H7 (cell line): ENCODE data around the gene TIE1. TPM values are rescaled to one million over a fixed set of nuclear protein-coding genes. Genes with fewer than 3 reads are reported as not detected.

Source experiments
- DNase-seq: peaks from one replicate; pipeline ENCODE4 v3.0.0; 2012
- H3K27me3 ChIP-seq: 2 replicates; pipeline ENCODE4 v1.6.0; 2011; ENCODE audit warnings: mild to moderate bottlenecking, low read length; ENCODE audit not compliant: control insufficient read depth, insufficient read depth
- H3K36me3 ChIP-seq: replicated peaks from 2 replicates; pipeline ENCODE4 v1.5.1; 2011; ENCODE audit warnings: low read length; ENCODE audit not compliant: control insufficient read depth, insufficient read depth
- H3K4me3 ChIP-seq: 2 replicates; pipeline ENCODE4 v1.5.1; 2011; ENCODE audit warnings: low read depth, mild to moderate bottlenecking, control low read depth, low read length, moderate library complexity; ENCODE audit not compliant: insufficient read depth
- total RNA-seq: library from RNA; depleted of rRNA; stranded (reverse); fragments of >200 nt; shearing (Covaris generic); gene quantifications from 2 replicates; pipeline ENCODE4 v1.2.3, GENCODE V29; 2014; rRNA removed

The TIE1 gene
- 2.6 and 5.4 TPM in 2 replicates for total RNA-seq

DNA sequence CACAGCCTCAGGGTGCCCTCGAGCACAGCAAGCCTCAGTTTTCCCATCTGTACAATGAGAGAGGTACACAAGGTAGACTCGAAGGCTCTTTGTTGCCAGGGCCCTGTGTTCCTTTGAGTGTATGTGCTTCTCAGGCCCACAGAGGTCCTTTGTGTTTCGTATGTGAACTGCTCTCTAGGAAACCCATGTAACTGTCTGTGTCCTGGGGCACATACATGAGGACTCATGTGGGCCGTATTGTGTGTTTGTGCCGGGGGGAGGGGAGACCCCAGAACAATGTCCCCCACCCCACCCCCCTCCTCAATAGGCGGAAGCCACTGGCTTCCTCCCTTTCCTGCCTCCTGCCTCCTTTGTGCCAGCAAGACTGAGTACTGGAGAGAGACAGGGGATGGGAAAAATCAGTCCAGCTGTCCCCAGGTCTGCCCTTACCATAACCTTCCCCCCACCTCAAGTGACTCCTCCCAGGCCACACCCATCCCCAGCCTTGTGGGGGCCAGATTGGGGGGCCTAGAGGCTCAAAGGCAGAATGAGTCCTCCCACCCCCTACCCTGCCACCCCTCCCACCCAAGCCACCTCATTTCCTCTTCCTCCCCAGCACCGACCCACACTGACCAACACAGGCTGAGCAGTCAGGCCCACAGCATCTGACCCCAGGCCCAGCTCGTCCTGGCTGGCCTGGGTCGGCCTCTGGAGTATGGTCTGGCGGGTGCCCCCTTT, at the start of gene TIE1:
Gene TIE1, plus strand, starts transcription at position 605 of the 717 bp plus-strand sequence. Its CDS starts 90 bp downstream, at position 695.
- Histone ChIP-seq H3K4me3 (no peak within 1 kb of the TSS), H3K36me3 (no peaks in the 10 kb centered on the region), H3K27me3 (no peaks in the 10 kb centered on the region; the same call in 1 of the 2 replicates)
- no peak for DNase-seq

DNA sequence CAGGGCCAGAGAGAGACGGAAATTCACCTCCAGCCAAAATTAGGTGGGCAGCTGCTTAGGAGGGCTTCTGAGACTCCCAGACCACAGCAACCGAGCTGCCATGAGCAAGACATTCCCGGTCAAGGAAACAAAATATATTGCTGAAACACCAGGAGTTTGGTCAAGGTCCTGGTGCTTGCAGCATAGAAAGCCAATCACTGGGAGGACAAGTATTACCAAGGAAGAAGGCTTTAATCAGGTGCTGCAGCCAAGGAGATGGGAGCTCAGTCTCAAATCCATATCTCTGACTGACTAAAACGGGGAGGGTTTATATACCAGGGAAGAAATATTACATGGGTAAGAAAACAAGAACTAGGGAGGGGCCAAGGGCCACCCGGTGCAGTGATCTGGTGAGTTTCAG, 49.8 kb upstream of the TIE1 start:
- no peak for DNase-seq
- Histone ChIP-seq H3K4me3 (no peak overlapping the region), H3K27me3 (no peaks in the 10 kb centered on the region), H3K36me3 (no peaks in the 10 kb centered on the region)

DNA sequence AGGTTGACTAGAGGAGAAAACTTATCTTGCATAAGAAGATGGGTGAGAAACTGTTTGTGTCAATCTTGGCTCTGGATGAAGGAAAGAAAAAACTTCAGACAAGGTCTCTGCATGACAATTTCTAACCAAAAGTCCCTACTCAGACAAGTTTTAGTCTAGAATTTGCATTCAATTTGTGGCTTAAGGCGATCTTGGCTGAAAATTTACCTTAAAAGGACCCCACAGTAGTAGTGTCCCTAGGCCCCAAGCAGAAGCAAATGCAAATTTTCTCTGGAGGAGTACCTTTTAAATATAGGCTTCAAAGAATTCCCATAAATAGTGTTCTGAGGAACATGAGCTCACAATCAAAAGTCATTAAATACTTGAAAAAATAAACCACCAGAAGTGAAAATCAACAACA, 48.6 kb upstream of the TIE1 start:
- no peak overlapping the region for H3K4me3 ChIP-seq
- no peaks in the 10 kb centered on the region for H3K36me3 ChIP-seq
- no peak for DNase-seq
- no peaks in the 10 kb centered on the region for H3K27me3 ChIP-seq

GRCh38 chr1:43253173-43253572, 47.6 kb upstream of the TIE1 start:
- H3K36me3 ChIP-seq, result no peaks in the 10 kb centered on the region
- H3K27me3 ChIP-seq, result no peaks in the 10 kb centered on the region
- H3K4me3 ChIP-seq, result no peak overlapping the region
- no peak for DNase-seq

DNA sequence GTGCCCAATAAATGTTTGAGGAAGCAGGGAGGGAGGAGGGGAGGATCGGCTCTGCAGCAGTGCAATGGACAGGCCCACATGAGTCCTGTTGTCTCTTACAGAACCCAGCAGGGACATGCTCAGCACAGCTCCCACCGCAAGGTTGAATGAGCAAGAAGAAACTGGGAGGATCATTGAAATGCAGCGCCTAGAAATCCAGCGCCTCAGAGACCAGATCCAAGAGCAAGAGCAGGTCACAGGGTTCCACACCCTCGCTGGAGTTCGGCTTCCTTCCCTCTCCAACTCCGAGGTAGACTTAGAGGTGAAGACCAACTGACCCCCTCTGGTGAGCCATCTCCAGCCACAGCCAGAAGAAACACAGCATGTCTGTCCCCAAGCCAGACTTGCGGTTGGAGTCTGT, 46.9 kb upstream of the TIE1 start:
- no peak for DNase-seq
- Histone ChIP-seq H3K36me3 (no peaks in the 10 kb centered on the region), H3K27me3 (no peaks in the 10 kb centered on the region), H3K4me3 (no peak overlapping the region)

GRCh38 chr1:43255438-43256210, 45.2 kb upstream of the TIE1 start:
- Histone ChIP-seq H3K4me3 (no peak overlapping the region), H3K36me3 (no peaks in the 10 kb centered on the region), H3K27me3 (no peaks in the 10 kb centered on the region)
- no peak for DNase-seq

DNA sequence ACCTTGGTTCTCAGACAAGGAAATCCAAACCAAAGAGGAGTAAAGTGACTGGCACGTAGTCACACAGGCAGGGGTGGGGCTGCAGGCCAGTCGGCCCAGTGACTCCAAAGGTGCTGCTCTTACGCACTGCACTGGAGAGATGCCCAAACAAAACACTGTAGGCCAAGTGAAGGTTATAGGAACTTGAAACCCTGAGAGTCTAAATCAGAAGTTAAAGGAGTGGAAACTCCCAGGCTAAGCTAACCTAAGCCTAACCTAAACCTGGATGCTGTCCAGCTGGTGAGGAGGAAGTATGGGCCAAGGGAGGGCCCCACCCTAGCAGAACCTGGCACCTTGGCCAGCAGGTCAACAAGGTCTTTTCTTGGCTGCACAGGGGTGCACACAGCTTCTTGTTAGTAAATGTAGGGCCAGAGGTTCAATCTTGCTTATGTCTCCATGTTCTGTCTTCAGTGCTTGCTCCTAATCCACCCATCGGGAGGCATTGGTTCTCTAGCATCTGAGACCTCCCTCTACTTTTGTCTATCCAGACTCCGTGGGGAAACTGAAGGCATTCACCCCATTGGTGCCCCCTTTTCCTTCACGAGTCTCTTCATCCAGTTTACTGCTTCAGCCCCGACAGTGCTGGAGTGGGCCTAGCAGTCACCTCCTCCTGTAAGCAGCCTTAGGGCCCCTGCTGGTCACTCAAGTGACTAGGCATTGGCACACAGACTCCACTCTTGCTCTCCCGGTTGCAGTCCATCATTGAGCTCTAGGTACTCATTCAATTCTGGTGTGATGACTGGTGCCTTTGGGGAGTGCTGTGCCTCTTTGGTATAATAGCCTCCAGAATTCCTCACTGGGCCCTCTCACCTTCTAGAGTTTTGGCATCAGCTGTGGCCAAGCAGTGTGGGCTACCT, 43.9 kb upstream of the TIE1 start:
- H3K27me3 ChIP-seq, result no peaks in the 10 kb centered on the region
- DNase-seq, result no peak
- H3K4me3 ChIP-seq, result no peak overlapping the region
- no peaks in the 10 kb centered on the region for H3K36me3 ChIP-seq

- DNase-seq, result no peak
- no peak overlapping the region for H3K4me3 ChIP-seq
- no peaks in the 10 kb centered on the region for H3K36me3 ChIP-seq
- no peaks in the 10 kb centered on the region for H3K27me3 ChIP-seq
Measured at GRCh38 chr1:43258370-43258769, 42.4 kb upstream of the TIE1 start.

DNA sequence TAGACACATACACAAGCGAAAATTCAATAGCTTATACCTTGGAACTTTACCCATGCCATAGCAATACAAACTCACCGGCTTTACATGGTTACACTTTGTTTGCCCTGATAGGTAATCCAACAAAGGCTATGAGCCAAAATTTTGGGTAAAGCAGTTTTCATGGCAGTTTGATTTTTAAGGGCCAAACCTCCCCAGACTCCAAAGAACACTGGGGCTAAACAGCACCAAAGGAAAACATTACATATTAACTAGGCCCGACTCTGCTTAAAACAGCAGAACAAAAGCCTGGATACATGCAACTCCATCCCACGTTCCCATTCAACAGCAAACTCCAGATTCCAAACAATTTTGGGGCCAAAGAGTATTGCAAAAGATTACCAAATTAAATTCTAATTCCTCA, 35.4 kb upstream of the TIE1 start:
- no peaks in the 10 kb centered on the region for H3K36me3 ChIP-seq
- no peak for DNase-seq
- no peaks in the 10 kb centered on the region; the same call in 1 of the 2 replicates for H3K27me3 ChIP-seq

DNA sequence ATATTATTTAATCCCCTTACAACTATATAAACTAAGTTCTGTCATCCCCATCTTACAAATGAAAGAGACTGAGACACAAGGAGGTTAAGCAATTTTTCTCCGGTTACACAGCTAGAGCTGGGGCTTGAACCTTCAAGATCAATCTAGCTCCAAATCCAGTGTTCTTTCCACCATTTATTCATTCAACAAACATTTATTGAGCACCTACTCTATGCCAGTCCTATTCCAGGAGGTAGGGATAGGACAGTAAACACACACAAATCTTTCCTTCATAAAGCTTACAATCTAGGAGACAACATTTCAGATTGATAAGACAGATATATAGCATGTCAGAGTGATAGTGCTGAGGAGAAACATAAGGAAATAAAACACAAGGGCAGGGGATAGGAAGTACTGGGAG, 33.9 kb upstream of the TIE1 start:
- Histone ChIP-seq H3K27me3 (no peaks in the 10 kb centered on the region; the same call in 1 of the 2 replicates), H3K4me3 (no peak overlapping the region), H3K36me3 (peaks cover 2% of the 10 kb centered on the region; the same call in 1 of the 2 replicates)
- no peak for DNase-seq

More for the DNA sequence above, 35.4 kb upstream of the TIE1 start:
- no peak overlapping the region for H3K4me3 ChIP-seq

GRCh38 chr1:43267291-43267805, 33.4 kb upstream of the TIE1 start:
- no peaks in the 10 kb centered on the region; the same call in 1 of the 2 replicates for H3K27me3 ChIP-seq
- no peak for DNase-seq
- peaks cover 3% of the 10 kb centered on the region; the same call in 1 of the 2 replicates for H3K36me3 ChIP-seq
- no peak overlapping the region for H3K4me3 ChIP-seq

GRCh38 chr1:43267818-43268425, 32.9 kb upstream of the TIE1 start:
- Histone ChIP-seq H3K36me3 (peaks cover 3% of the 10 kb centered on the region; the same call in 1 of the 2 replicates), H3K27me3 (no peaks in the 10 kb centered on the region; the same call in 1 of the 2 replicates), H3K4me3 (no peak overlapping the region)
- no peak for DNase-seq

DNA sequence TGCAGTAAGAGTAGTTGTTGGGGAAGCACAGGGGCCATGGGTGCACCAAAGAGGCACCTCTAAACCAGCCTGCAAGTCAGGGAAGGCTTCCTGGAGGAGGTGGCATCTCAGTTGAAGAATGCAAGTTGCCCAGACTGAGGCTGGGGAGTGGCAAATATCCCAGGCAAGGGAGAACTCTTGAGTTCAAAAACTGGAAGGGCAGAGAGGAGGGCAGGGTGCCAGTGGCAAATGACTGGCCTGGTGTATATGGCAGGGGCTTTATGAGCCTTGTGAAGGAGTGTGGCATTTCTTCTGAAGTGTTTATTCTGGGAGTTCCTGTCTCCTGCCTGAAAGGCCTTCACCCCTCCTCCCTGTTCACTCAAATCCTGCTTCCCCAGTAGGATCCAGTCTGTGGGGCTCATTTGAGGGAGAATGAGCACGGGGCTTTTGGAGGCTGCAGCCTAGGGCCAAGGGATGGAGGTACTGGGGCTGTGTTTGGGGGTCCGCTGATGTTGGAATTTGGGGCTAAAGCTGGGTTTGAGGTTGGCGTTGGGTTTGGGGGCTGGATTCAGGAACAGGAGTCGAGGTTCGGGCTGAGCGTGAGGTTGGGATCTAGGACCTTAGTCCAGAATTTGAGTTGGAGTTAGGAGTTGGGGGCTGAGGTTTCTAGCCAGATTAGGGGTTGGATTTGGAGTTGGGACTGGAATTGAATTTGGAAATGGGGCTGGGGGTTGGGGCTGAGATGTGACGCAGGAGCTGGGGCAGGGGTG, 31.0 kb upstream of the TIE1 start, which contains the start of gene TMEM125:
Gene TMEM125, plus strand, starts transcription at position 357 of the 749 bp plus-strand sequence. CDS start 2,740 bp downstream, outside the sequence.
- peaks cover 3% of the 10 kb centered on the region; the same call in 1 of the 2 replicates for H3K36me3 ChIP-seq
- H3K27me3 ChIP-seq, result no peaks in the 10 kb centered on the region; the same call in 1 of the 2 replicates
- DNase-seq, result no peak
- peak within 1 kb of the TSS; percentile 55 for H3K4me3 ChIP-seq
